HG03460 (cell line): ENCODE data around the gene SMKR1.
"Not testable (repeated sequence)": the region's sequence is repeated elsewhere in the genome, so short reads cannot be mapped to it uniquely, and the experiment has no call there.

Experiments used
- ATAC-seq: cut with Tn5 transposase; IDR thresholded peaks from one replicate; pipeline ENCODE4 v1.9.1; 2021; ENCODE audit not compliant: unreplicated experiment

SMKR1 gene

DNA sequence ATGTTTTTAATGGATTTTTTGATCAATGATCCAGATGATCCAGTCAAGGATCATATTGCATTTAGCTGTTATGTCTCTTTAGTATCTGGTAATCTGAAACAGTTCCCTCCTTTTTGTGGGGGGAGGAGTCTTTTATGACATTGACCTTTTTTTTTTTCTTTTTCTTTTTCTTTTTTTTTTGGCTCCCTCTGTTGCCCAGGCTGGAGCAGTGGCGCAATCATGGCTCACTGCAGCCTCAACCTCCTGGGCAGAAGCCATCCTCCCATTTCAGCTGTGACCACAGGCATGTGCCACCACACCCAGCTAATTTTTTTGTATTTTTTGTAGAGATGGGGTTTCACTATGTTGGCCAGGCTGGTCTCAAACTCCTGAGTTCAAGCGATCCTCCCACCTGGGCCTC is 22.1 kb downstream of the SMKR1 start:
- not testable (repeated sequence) for ATAC-seq

DNA sequence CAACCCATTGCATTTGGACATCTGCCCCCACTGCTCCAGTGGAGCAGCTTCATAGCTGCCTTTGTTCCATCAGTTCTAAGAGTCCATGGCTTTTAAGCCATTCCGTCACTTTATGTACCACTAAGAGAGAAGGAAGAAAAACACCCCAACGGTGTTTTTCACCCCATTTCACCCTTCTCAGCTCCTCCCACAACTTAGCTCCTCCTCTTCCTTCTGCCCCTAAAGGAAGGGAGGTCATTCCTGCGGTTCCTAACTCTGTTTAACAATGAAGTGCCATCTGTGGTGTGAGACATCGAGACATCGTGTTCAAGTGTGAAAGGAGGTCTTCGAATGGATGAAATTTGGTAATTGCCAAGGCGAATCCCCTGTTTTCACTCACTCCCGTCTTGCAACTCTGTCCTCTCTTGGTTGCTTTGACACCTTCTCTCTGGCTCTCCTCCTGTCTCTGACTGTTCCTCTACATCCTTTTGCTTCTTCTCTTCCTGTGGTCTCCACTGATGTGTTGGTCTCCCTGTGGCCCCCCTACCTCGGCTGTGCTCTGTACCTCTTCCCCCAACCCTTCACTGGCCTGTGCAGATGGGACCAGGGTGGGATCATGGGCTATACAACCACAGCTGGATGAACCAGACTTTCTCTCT is 23.0 kb downstream of the SMKR1 start:
- no peak for ATAC-seq

DNA sequence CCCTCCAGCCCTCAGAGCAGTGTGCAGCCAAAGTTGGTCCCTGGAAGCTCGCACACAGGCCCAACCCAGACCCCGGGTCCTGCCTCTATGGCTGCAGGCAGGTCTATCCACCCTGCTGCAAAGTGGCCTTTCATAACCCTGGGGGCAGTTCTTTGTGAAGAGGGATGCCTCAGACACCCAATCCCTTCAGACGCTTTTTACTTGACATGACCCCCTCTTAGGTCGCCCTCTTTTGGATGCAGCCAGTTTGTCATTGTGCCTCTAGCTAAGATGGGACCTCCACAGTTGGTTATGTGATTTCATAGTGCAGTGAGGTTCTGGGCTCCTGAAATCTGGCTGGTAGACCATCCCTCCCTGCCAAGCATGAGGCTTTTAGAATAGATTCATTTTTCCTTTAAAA is 27.3 kb downstream of the SMKR1 start:
- no peak for ATAC-seq

DNA sequence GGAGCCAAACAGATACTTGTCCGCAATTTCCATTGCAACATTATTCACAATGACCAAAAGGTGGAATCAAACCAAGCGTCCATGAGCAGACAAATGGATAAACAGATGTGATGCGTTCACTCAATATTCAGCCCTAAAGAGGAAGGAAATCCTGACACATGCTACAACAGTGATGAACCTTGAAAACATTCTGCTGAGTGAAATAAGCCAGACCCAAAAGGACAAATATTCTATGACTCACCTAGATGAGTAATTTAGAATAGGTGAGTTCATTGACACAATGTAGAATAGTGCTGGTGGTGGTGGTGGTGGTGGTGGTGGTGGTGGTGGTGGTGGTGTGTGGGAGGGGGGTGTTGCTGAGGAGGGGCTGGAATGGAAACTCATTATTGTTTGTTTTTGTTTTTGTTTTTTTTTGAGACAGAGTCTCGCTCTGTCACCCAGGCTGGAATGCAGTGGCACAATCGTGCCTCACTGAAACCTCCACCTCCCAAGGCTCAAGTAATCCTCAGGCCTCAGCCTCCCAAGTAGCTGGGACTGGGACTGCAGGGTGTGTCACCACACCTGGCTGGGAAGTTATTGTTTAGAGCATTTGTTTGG is 28.6 kb downstream of the SMKR1 start:
- ATAC-seq: no peak

DNA sequence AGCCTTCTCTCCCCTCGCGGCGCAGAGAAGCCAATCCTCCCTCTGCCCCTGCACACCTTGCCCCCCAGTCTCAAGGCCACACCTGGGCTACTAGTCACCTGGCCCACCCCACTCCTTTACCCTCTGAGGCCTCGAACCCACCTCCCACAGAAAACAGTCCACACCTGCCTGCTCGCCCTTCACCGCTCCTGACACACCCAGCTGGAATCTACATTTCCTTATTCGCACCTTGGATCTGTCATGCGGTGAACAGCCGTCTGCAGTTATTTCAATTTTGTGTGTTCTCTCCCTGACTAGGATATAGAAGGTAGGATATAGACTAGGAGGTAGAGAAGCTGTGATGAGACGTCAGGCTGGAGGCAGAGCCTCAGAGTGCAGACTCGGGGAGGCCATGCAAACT is 29.4 kb downstream of the SMKR1 start:
- no peak for ATAC-seq

DNA sequence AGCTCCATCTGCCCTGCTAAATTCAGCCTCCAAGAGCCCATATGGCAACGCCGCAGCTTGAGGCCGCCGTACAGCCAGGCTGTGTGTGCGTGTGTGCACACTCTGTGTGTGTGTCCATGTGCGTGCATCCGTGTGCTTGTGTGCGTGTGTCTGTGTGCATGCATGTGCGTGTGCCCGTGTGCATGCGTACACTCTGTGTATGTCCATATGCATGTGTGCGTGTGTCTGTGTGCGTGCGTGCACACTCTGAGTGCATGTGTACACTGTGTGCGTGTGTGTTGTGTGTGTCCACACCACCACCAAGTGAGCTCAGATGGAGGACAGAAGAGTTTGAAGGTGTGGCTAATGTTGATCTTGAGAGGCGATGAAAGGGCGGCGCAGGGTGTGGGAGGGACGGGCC is 30.0 kb downstream of the SMKR1 start:
- ATAC-seq: no peak

DNA sequence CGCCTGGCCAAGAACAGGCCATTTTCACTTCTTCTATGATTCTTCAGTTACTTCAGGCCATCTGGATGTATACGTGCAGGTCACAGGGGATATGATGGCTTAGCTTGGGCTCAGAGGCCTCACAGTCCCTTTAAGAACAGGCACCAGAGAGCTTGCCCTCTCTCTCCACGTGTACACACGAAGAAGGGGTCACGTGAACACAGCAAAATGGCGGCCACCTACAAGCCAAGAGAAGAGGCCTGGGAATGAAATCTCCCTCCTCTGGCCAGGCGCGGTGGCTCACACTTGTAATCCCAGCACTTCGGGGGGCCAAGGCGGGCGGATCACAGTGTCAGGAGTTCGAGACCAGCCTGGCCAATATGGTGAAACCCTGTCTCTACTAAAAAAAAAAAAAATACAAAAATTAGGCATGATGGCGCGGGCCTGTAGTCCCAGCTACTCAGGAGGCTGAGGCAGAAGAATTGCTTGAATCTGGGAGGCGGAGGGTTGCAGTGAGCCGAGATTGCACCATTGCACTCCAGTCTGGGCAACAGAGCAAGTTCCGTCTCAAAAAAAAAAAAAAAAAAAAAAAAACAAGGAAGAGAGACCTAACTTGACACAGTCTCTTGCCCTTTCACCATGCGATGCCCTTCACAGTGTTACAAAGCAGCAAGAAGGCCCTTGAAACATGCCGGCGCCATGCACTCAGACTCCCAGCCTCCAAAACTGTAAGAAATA is 32.4 kb downstream of the SMKR1 start:
- not testable (repeated sequence) for ATAC-seq

DNA sequence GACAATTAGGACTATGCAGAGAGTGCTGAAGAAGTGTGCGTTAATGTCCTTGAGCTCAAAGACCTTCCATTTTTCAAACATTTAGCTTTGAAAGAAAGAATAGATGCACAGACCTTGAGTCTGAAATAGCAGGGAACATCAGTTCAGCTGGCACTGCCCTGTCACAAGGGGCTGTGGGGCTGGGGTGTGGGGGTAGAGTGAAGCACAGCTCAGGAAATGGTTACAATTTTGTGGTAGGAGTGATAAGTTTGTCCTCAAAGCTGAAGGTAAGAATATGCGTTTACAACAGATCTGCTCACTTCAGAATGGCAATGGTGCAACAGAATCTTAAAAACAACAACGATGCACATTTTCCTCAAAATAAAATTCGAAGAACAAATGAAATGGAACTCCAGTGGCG is 33.6 kb downstream of the SMKR1 start:
- no peak for ATAC-seq

DNA sequence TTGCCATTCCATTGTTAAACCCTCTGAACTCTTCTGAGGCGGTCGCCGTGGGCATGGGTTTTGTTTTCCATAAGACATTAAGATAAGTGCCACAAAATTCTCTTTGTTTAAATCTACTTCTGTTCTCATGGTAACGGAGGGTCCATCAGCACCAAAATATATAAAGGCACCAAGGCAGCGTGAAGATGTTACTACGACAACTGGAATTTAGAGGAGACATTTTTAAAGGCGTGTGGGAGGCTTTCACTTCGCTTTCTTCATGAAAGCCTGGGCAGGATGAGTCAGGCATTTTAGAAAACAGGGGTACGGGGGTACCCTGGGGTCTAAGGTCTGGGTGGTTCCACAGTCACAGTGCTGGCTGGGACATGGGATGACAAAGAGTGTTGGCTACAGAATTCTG is 34.0 kb downstream of the SMKR1 start:
- no peak for ATAC-seq

DNA sequence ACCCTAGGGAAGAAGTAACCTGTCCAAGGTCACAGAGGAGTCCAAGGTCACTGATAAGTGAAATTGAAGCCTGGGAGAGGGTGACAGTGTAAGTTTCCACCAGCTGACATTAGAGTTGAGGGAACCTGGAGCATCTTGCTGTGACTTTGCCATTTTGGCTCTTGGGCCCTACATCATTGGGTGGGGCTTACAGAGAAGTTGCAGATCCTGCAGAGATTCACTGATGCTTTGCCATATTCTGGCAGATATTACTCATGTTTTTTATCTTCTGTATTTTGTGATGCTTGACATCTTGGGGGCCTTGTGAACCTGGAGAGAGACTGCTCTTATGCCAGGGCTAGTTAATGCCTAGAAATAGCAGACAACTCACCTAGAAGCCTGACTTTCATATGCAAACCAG is 36.5 kb downstream of the SMKR1 start:
- ATAC-seq: no peak

DNA sequence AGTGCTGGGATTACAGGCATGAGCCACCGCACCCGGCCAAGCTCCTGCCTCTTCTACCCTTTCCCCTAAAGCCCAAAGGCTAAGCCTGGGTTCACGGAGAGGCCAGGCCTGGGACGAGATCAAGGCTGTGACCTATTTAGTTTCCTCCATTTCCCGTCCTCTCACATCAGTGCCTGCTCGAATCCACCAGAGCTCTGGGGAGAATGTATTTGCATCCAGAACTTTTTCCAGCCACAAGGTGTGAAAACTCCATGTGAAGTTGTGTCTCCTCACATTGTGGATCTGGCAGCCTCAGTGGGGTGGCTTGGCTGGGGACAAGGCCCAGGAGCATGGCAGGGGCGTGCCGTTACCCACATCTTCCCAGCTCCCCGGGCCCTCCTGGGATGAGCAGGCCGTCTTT is 38.0 kb downstream of the SMKR1 start:
- ATAC-seq: no peak

DNA sequence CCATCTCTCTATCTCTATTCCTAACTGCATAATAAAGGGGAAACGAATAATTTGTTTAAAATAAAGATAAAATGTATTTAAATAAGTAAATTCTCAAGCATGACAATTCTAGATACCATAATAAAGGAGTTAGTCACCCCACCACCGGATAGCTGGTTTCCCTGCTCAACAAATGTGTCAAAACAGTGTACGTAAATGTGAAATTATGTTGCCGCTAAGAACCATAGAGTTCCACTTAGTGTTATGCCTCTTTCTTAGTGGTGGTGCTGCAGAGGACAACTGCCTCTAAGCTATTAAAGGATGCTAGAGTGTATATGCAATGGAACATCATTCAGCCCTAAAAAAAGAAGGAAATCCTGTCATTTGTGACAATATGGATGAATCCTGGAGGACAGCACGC is 42.4 kb downstream of the SMKR1 start:
- ATAC-seq: no peak

DNA sequence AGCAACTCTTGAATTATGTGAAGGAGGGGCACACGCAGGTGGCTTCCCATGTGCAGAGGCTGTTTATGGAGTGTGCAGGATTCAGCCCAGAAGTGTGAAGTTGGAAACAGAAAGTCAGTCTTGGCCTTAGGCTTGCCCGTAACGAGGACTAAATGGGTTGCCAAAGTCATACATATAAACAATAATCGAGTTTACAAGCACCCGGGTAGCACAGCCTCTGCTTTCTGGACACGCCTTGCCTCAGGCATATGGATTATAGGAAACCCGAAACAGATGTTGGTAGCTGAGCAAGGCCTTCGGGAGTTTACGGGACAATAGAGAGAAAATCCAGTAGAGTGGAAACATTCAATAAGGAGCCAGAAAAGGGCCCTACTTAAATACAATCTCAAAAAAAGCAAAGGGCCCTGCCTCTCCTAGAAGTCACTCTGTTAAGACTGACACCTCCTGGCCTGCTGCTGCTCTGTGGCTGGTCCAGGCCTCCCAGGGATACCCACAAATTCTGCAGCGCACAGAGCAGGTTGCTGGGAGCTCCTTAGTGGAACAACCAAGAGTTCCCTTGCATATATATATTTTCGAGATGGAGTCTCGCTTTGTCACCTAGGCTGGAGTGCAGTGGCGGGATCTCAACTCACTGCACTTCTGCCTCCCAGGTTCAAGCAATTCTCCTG is 48.5 kb downstream of the SMKR1 start:
- ATAC-seq: no peak

DNA sequence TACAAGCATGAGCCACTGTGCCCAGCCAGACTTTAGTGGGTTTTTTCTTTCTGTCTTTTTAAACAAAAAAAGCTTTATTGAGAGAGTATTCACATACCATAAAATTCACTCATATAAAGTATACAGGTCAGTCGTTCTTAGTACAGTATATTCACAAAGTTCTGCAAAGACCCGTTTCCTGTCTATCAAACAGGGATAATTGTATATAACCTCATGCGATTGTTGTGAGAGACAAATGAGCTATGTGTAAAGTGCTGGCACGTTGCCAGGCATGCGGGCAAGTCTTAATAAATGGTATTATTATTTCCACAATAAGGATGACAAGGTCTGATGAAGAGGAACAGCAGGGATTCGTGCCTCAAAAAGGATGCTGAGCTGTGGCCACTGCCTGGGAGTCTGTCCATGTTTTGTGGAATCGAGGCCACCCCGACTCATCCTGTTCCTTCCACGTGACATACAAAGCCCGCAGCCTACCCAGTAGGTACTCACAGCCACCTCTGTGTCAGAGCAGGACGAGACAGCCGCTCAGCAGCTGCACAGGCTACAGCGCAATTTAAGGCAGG is 51.6 kb downstream of the SMKR1 start:
- no peak for ATAC-seq

DNA sequence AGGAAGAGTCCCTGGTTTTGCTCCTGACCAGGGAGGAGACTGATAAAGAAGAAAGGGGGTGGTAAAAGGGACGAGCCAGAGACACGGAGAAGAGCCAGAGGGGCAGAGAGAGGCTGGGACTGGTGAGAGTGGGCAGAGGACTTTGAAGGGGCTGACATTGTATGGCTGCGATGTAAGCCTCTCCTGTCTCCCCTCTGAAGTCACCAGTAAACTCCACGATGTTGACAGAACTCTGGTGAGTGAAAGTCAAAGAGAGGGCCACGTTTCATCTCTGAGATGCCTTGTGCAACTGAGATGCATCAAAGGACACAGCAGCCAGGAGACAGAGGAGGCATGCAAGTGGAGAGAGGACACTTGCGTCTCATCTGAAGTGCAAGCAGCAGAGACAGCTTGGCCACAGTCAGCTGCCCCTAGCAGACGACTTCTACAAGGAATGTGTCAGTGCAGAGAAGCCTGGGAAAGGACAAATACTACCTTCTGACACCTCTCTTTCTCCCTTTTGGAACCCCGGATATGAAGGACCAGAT is 54.3 kb downstream of the SMKR1 start:
- ATAC-seq: no peak

DNA sequence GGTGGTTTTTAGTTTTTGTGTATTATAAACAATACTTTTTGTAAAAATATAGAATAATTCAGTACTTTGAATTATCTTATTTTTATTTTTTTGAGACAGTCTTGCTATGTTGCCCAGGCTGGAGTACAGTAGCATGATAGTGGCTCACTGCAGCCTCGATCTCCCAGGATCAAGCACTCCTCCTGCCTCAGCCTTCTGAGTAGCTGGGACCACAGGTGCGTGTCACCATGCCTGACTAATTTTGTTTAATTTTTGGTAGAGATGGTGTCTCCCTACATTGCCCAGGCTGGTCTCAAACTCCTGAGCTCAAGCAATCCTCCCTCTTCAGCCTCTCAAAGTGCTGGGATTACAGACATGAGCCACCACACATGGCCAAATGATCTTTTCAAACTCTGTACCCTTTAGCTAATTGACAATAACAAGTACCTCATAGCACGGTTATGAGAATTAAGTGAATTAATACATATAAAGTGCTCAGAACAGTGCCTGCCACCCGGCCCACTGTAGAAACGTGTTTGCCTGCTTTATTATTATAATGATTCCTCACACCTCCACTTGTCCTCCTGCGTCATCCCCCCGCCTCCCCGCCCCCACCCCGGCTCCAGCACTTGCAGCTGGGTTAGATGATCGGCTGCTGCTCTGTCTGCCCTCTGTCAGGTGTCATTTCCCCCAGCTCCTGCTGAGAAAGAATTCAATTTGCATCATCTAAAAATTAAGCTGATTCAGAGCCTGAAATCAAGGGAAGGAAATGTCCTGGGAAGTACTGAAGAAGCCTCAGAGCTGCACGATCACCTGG is 55.6 kb downstream of the SMKR1 start:
- no peak for ATAC-seq

DNA sequence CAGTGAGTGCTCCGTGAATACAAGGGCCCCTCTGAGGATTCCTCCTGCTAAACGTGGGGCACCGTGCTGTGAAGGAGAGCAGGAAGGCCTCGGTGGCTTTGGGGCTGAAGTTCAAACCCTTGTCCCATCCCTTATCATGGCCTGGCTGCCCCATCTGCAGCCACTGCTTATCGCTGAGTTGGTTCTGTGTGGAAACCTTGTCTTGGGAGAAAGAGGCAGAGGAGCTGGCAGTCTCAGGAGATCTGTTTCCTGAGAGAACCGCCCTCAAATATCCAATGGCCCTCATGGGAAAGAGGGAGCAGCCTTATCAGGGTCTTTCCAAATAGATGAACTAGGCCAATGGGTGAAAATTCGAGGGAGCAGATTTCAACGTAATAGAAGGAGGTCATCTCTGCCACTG is 57.2 kb downstream of the SMKR1 start:
- no peak for ATAC-seq

DNA sequence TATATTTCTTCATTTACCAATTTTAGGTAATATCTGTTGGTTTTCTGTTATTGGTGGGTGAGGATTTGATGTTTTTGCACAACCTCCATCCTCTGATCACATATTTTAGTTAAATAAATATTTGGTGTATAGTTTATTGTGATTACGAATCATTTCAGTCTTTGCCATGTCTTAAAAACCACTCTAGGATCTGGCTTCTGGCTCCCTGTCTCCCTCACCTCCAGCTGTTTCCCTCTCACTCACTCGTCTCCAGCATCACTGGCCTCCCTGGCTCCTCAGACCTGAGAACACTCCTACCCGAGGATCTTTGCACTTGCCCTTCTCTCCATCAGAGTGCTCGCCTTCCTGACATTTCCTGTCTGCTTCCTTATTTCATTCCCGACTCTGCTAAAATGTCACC is 58.5 kb downstream of the SMKR1 start:
- ATAC-seq: no peak

DNA sequence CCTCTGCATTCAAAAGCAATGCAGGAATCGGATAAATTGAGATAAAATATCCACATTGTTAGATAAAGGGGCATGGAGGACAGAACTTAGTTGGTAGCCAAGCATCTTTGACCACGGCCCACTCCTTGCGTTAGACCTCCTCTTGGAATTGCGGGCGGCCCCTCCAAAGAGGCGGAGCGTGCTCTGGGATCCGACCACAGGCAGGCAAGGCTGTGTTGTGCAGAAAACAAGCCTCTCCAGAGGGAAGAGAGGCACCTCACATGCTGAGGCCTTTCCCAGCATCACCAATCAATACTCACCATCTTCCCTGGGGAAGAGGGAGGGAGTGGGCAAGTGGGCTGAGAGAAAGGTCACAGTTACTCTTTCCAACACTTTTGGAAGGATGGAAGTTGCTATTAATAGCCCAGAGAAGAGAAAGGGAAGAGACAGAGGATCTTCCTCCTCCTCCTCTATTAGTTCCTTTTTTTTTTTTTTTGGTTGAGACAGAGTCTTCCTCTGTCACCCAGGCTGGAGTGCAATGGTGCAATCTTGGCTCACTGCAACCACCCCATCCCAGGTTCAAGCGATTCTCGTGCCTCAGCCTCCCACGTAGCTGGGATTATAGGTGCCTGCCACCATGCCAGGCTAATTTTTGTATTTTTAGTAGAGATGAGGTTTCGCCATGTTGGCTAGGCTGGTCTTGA is 59.5 kb downstream of the SMKR1 start:
- ATAC-seq: no peak
